ENCODE data around the gene TRAF2. TPM values are rescaled to one million over a fixed set of nuclear protein-coding genes. Genes with fewer than 3 reads are reported as not detected.

TRAF2 gene
- polyA plus RNA-seq, 2 of the 4 experiments (the other 2 are of a cell fraction): 23.8 to 39.5 TPM

GRCh38 chr9:136920069-136920468 is 33.8 kb downstream of the TRAF2 start:
- TF ChIP-seq FOXS1 (CRISPR knock-in tag; IDR thresholded peaks at IDR 0.05): no peak
- no peak for TF ChIP-seq CBX2 (IDR thresholded peaks at IDR 0.05; ENCODE audit: borderline replicate concordance, low read depth)
- no peak for TF ChIP-seq HOXA7 (CRISPR knock-in tag; IDR thresholded peaks at IDR 0.05)
- TF ChIP-seq ZNF302 (CRISPR knock-in tag; IDR thresholded peaks at IDR 0.05): no peak
- TF ChIP-seq HDAC2 (IDR thresholded peaks at IDR 0.05): no peak
- TF ChIP-seq BCL3 (IDR thresholded peaks at IDR 0.05): no peak
- no peak for TF ChIP-seq ZC3H11A (IDR thresholded peaks at IDR 0.05)
- no peak for TF ChIP-seq MAFK (IDR thresholded peaks at IDR 0.05; ENCODE audit: partially characterized antibody)
- TF ChIP-seq CEBPB (IDR thresholded peaks at IDR 0.05): no peak
- TF ChIP-seq, protein P1, sequence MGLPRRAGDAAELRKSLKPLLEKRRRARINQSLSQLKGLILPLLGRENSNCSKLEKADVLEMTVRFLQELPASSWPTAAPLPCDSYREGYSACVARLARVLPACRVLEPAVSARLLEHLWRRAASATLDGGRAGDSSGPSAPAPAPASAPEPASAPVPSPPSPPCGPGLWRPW (IDR thresholded peaks at IDR 0.05): no peak
- TF ChIP-seq, protein P2, sequence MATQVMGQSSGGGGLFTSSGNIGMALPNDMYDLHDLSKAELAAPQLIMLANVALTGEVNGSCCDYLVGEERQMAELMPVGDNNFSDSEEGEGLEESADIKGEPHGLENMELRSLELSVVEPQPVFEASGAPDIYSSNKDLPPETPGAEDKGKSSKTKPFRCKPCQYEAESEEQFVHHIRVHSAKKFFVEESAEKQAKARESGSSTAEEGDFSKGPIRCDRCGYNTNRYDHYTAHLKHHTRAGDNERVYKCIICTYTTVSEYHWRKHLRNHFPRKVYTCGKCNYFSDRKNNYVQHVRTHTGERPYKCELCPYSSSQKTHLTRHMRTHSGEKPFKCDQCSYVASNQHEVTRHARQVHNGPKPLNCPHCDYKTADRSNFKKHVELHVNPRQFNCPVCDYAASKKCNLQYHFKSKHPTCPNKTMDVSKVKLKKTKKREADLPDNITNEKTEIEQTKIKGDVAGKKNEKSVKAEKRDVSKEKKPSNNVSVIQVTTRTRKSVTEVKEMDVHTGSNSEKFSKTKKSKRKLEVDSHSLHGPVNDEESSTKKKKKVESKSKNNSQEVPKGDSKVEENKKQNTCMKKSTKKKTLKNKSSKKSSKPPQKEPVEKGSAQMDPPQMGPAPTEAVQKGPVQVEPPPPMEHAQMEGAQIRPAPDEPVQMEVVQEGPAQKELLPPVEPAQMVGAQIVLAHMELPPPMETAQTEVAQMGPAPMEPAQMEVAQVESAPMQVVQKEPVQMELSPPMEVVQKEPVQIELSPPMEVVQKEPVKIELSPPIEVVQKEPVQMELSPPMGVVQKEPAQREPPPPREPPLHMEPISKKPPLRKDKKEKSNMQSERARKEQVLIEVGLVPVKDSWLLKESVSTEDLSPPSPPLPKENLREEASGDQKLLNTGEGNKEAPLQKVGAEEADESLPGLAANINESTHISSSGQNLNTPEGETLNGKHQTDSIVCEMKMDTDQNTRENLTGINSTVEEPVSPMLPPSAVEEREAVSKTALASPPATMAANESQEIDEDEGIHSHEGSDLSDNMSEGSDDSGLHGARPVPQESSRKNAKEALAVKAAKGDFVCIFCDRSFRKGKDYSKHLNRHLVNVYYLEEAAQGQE (IDR thresholded peaks at IDR 0.05): no peak
- TF ChIP-seq PHF8 (IDR thresholded peaks at IDR 0.05; ENCODE audit: borderline replicate concordance, low read depth): no peak
- no peak for TF ChIP-seq KDM1A (IDR thresholded peaks at IDR 0.05; ENCODE audit: low read depth)
- TF ChIP-seq ZFP36 (IDR thresholded peaks at IDR 0.05; ENCODE audit: borderline replicate concordance, partially characterized antibody): no peak
- no peak for TF ChIP-seq HOXB5 (CRISPR knock-in tag; IDR thresholded peaks at IDR 0.05)
- TF ChIP-seq HEYL (CRISPR knock-in tag; IDR thresholded peaks at IDR 0.05): no peak
- TF ChIP-seq CHD2 (IDR thresholded peaks at IDR 0.05; ENCODE audit: low read length, partially characterized antibody): no peak
- ATAC-seq: no peak
- ChIA-PET CTCF (interaction anchor here (1.1 to 3.0 kb wide), 9 partner anchors 12 to 38 kb away, joined by 3 to 14 read pairs (median 5); partner anchors contain the start of genes C8G, FBXW5 and TRAF2), POLR2A (interaction anchor here (2.1 kb wide), 1 partner anchor 18 kb away, joined by 7 read pairs; no protein-coding TSS in a partner anchor)
- Histone ChIP-seq H3K4me3 (no peak overlapping the region), H3K4me1 (peaks cover 10% of the 10 kb centered on the region; the same call in 1 of the 3 replicates), H3K27ac (no peak overlapping the region), H3K4me2 (no peak overlapping the region), H3K9me3 (no peaks in the 10 kb centered on the region)
- no peak for DNase-seq (ENCODE audit: low read depth in 1 of 2, low spot score in 1 of 2)
- no peak for FAIRE-seq
- 98% methylated on average over 15 of the region's 15 CpGs for WGBS (ENCODE audit: missing lambda C conversion rate)

DNA sequence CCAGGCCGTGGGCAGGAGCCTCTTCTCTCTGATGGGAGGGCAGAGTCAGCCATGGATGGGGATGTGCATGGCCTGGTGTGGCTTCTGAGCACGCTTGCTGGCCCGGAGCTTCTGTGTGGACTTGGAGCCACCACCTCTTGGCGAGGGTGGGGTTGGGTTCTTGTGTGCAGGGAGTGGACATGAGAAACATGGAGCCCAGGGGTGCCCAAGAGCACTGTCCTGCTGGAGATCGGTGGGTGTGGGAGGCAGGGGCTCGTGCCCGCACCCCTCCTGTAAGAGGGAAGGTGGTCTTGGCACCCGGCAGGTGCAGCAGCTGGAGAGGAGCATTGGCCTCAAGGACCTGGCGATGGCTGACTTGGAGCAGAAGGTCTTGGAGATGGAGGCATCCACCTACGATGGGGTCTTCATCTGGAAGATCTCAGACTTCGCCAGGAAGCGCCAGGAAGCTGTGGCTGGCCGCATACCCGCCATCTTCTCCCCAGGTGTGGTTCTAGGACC is 34.5 kb downstream of the TRAF2 start:
- Histone ChIP-seq H3K4me1 (peaks cover 10% of the 10 kb centered on the region; the same call in 1 of the 3 replicates), H3K4me2 (no peak overlapping the region), H3K9me3 (no peaks in the 10 kb centered on the region), H3K4me3 (no peak overlapping the region), H3K27ac (peak overlapping the region in 1 of 2 experiments; percentile 38; a peak in 1 of 6 replicates)
- no peak for FAIRE-seq
- CTCF ChIA-PET: interaction anchor here (0.6 to 3.0 kb wide), 8 partner anchors 12 to 129 kb away, joined by 3 to 14 read pairs (median 3); partner anchors contain the start of genes C8G and FBXW5
- POLR2A ChIA-PET: interaction anchor here (2.1 kb wide), 1 partner anchor 19 kb away, joined by 7 read pairs; no protein-coding TSS in a partner anchor
- no peak for TF ChIP-seq POLR2A (IDR thresholded peaks at IDR 0.05; ENCODE audit: low read length)
- no peak for TF ChIP-seq ATOH8 (CRISPR knock-in tag; IDR thresholded peaks at IDR 0.05; ENCODE audit: low read depth)
- no peak for TF ChIP-seq ZSCAN20 (CRISPR knock-in tag; IDR thresholded peaks at IDR 0.05)
- no peak for TF ChIP-seq JUN (IDR thresholded peaks at IDR 0.05)
- TF ChIP-seq EHMT2 (IDR thresholded peaks at IDR 0.05; ENCODE audit: low read depth): no peak
- TF ChIP-seq ESRRA (IDR thresholded peaks at IDR 0.05; ENCODE audit: borderline replicate concordance, low read length): no peak
- TF ChIP-seq MAX (IDR thresholded peaks at IDR 0.05): no peak
- no peak for TF ChIP-seq RAD21 (conservative IDR thresholded peaks at IDR 0.05 in 1 of 2, IDR thresholded peaks at IDR 0.05 in 1 of 2)
- ATAC-seq: no peak
- 86% methylated on average over 9 of the region's 14 CpGs for WGBS (ENCODE audit: missing lambda C conversion rate)
- DNase-seq (ENCODE audit: low read depth in 1 of 2, low spot score in 1 of 2): no peak
